Transverse colon (tissue), 4 donors: ENCODE data around the gene HSPA1L. TPM values are rescaled to one million over a fixed set of nuclear protein-coding genes. Genes with fewer than 3 reads are reported as not detected.
"Not testable (repeated sequence)": the region's sequence is repeated elsewhere in the genome, so short reads cannot be mapped to it uniquely, and the experiment has no call there.

ENCODE experiments used
- DNase-seq: peaks from one replicate; pipeline ENCODE4 v3.0.0-alpha.2; 2019
- H3K27ac ChIP-seq, 4 donors: fragments of 200-600 bp; sonication (generic); 2 replicates each; pipeline ENCODE4 v1.5.1; 2016 to 2018; ENCODE audit warnings: inconsistent platforms in 4 of 4
- H3K27me3 ChIP-seq: fragments of 200-600 bp; sonication (generic); 2 replicates; pipeline ENCODE4 v1.5.1; 2017; ENCODE audit warnings: inconsistent platforms
- H3K36me3 ChIP-seq, 4 donors: fragments of 200-600 bp; sonication (generic); 2 replicates each; pipeline ENCODE4 v1.5.1; 2017 to 2019; ENCODE audit warnings: inconsistent platforms in 4 of 4
- H3K4me1 ChIP-seq, 4 donors: fragments of 200-600 bp; sonication (generic); 2 replicates each; pipeline ENCODE4 v1.5.1; 2017 to 2020; ENCODE audit warnings: inconsistent platforms in 4 of 4
- H3K4me3 ChIP-seq, 4 donors: fragments of 200-600 bp; sonication (generic); 1 replicate in 1 of 4; 2 replicates in 3 of 4; pipeline versions ENCODE4 v1.5.1 to v1.6.1; 2017 to 2019; ENCODE audit warnings: inconsistent platforms in 4 of 4
- H3K9me3 ChIP-seq, 2 donors: fragments of 200-600 bp; sonication (generic); 2 replicates each; pipeline ENCODE4 v1.5.1; 2017 to 2019; ENCODE audit warnings: inconsistent platforms in 2 of 2
- CTCF ChIP-seq, 5 experiments: fragments of 200-600 bp in 3 of 5; fragments of 450-650 bp in 2 of 5; sonication (generic) in 3 of 5; IDR thresholded peaks; 1 replicate in 2 of 5; 2 replicates in 3 of 5; pipeline ENCODE4 v1.5.1; 2016 to 2017; ENCODE audit warnings: antibody characterized with exemption in 5 of 5, inconsistent platforms in 3 of 5, mild to moderate bottlenecking in 2 of 5, moderate library complexity in 1 of 5
- EP300 ChIP-seq: sonication (generic); formaldehyde crosslinking; IDR thresholded peaks from one replicate; pipeline ENCODE4 v1.6.1; 2017; ENCODE audit warnings: antibody characterized with exemption, low read depth
- POLR2A ChIP-seq: fragments of 450-650 bp; IDR thresholded peaks from one replicate; pipeline ENCODE4 v1.6.1; 2016; ENCODE audit warnings: antibody characterized with exemption, mild to moderate bottlenecking, moderate library complexity
- POLR2AphosphoS5 ChIP-seq, 3 donors: sonication (generic); formaldehyde crosslinking; IDR thresholded peaks; one replicate each; pipeline ENCODE4 v1.6.1; 2016; ENCODE audit warnings: antibody characterized with exemption in 3 of 3
- WGBS, 2 donors: methylation state at CpG; one replicate each; pipeline ENCODE4 v1.1.5; 2018; ENCODE audit warnings: low coverage in 1 of 2; 5-methylcytosine and 5-hydroxymethylcytosine counted together
- in situ Hi-C, 4 donors: fragments of 200-750 bp; cut with MboI; loops; one replicate each; pipeline versions ENCODE4 v1.15.0 to v1.15.1; 2017; ENCODE audit warnings: low sequenced_read_pairs in 3 of 4, low pct_ligation_motif_present in 1 of 4, low pct_unique_long_range_greater_than_20kb in 1 of 4
- intact Hi-C: fragments of 100-400 bp; cut with DNase I; formaldehyde crosslinking; loops from one replicate; pipeline ENCODE4 v1.15.1; 2023; ENCODE audit warnings: low total_unique reads
- total RNA-seq, 4 donors: library from RNA; depleted of rRNA; stranded (reverse); fragments of >200 nt; gene quantifications; one replicate each; pipeline ENCODE4 v1.1.0, GENCODE V29; 2016

The HSPA1L gene
- total RNA-seq, 4 donors from 2014 or later: 0.64 to 0.68 TPM; not detected in 2

GRCh38 chr6:31847276-31847978 is 32.3 kb upstream of the HSPA1L start:
- no peaks in the 10 kb centered on the region for H3K9me3 ChIP-seq
- H3K4me3 ChIP-seq: no peak overlapping the region
- intact Hi-C loops: no loop called here
- H3K27ac ChIP-seq: no peak overlapping the region
- in situ Hi-C loops: no loop called here
- no peaks in the 10 kb centered on the region for H3K27me3 ChIP-seq
- WGBS, 2 donors: 81% methylated on average over 2 of the region's 2 CpGs; no CpG with 5 or more reads in 1 of the 2 donors
- DNase-seq: no peak
- TF ChIP-seq POLR2AphosphoS5 (IDR thresholded peaks at IDR 0.05) (no peak), POLR2A (no peak), EP300 (no peak), CTCF (IDR thresholded peaks at IDR 0.05) (no peak)
- H3K4me1 ChIP-seq: peaks cover 0 to 4% (median 0%) of the 10 kb centered on the region in 4 donors
- H3K36me3 ChIP-seq: no peaks in the 10 kb centered on the region

- Histone ChIP-seq H3K4me1 (no peaks in the 10 kb centered on the region), H3K27ac (no peak overlapping the region)
These were observed 29.4 kb upstream of the HSPA1L start for GRCh38 chr6:31844507-31844906.

GRCh38 chr6:31842053-31842452 is 27.0 kb upstream of the HSPA1L start:
- WGBS, 2 donors: 75% methylated on average over 9 of the region's 9 CpGs; no CpG with 5 or more reads in 1 of the 2 donors

More at GRCh38 chr6:31844507-31844906, 29.4 kb upstream of the HSPA1L start:
- WGBS, 2 donors: 90% methylated on average over 3 of the region's 3 CpGs; no CpG with 5 or more reads in 1 of the 2 donors
- Histone ChIP-seq H3K4me3 (no peak overlapping the region), H3K27me3 (no peaks in the 10 kb centered on the region), H3K9me3 (no peaks in the 10 kb centered on the region), H3K36me3 (peaks cover 0 to 19% (median 8%) of the 10 kb centered on the region in 4 donors)
- TF ChIP-seq POLR2AphosphoS5 (IDR thresholded peaks at IDR 0.05): no peak
- TF ChIP-seq CTCF (IDR thresholded peaks at IDR 0.05): no peak
- TF ChIP-seq POLR2A: no peak
- TF ChIP-seq EP300: no peak
- intact Hi-C loops (no loop called here), in situ Hi-C loops (no loop called here)
- no peak for DNase-seq

GRCh38 chr6:31839779-31840126 is 24.7 kb upstream of the HSPA1L start:
- H3K9me3 ChIP-seq, H3K27ac ChIP-seq, H3K4me3 ChIP-seq, DNase-seq, in situ Hi-C loops, H3K27me3 ChIP-seq: not testable (repeated sequence)
- WGBS, 2 donors: 88 to 90% methylated on average over 5 to 8 of the region's 8 CpGs
- intact Hi-C loops: loop anchor here (10.0 kb wide), 1 partner anchor 155 kb away; the partner anchor contains the start of gene LY6G5C
- H3K36me3 ChIP-seq: peaks cover 0 to 36% (median 18%) of the 10 kb centered on the region in 4 donors
- peaks cover 9 to 42% (median 34%) of the 10 kb centered on the region in 4 donors for H3K4me1 ChIP-seq

More at GRCh38 chr6:31842053-31842452, 27.0 kb upstream of the HSPA1L start:
- no peak for DNase-seq
- intact Hi-C loops (no loop called here), in situ Hi-C loops (no loop called here)
- no peaks in the 10 kb centered on the region for H3K27me3 ChIP-seq
- H3K27ac ChIP-seq: no peak overlapping the region
- H3K4me3 ChIP-seq: no peak overlapping the region
- no peak for TF ChIP-seq EP300
- no peak for TF ChIP-seq CTCF (IDR thresholded peaks at IDR 0.05)
- TF ChIP-seq POLR2A: no peak
- no peak for TF ChIP-seq POLR2AphosphoS5 (IDR thresholded peaks at IDR 0.05)
- no peaks in the 10 kb centered on the region for H3K9me3 ChIP-seq
- peaks cover 0 to 36% (median 18%) of the 10 kb centered on the region in 4 donors for H3K36me3 ChIP-seq
- peaks cover 4 to 24% (median 18%) of the 10 kb centered on the region in 4 donors for H3K4me1 ChIP-seq
